ENCODE results near the gene PLA2G1B.

PLA2G1B gene

GRCh38 chr12:120357104-120357503 is 29.5 kb upstream of the PLA2G1B start:
- Histone ChIP-seq H3K36me3 (peaks cover 90% of the 10 kb centered on the region), H3K27ac (peak overlapping the region; percentile 5; the same call in 1 of the 2 replicates), H3K27me3 (ENCODE audit: insufficient read depth, low read depth, severe bottlenecking) (no peaks in the 10 kb centered on the region), H3K9me3 (ENCODE audit: severe bottlenecking) (no peaks in the 10 kb centered on the region), H3K4me3 (ENCODE audit: low read depth, low read length) (no peak overlapping the region)
- TF ChIP-seq, protein P1, sequence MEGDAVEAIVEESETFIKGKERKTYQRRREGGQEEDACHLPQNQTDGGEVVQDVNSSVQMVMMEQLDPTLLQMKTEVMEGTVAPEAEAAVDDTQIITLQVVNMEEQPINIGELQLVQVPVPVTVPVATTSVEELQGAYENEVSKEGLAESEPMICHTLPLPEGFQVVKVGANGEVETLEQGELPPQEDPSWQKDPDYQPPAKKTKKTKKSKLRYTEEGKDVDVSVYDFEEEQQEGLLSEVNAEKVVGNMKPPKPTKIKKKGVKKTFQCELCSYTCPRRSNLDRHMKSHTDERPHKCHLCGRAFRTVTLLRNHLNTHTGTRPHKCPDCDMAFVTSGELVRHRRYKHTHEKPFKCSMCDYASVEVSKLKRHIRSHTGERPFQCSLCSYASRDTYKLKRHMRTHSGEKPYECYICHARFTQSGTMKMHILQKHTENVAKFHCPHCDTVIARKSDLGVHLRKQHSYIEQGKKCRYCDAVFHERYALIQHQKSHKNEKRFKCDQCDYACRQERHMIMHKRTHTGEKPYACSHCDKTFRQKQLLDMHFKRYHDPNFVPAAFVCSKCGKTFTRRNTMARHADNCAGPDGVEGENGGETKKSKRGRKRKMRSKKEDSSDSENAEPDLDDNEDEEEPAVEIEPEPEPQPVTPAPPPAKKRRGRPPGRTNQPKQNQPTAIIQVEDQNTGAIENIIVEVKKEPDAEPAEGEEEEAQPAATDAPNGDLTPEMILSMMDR (IDR thresholded peaks at IDR 0.05; ENCODE audit: low read depth, low read length): no peak
- DNase-seq: no peak

DNA sequence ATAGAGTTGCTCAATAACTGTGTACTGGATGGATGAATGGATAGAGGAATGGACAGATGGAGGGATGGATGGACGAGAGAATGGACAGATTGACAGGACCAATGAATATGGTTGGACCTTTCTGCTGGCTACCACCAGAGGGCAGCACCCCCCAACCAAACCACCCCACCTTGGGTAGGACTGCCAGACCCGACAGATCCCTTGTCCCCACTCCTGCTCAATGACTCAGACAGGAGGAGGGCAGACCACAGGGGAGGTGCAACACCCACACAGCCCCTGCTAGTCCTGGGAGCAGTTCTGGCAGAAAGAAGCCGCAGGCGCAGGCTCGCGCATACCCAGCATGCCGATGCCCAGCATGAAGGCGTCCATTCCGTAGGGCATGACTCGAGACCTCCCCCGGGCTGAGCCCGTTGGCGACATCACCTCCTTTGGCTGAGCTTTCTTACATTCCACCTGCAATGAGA is 29.0 kb upstream of the PLA2G1B start:
- H3K27me3 ChIP-seq (ENCODE audit: insufficient read depth, low read depth, severe bottlenecking): no peaks in the 10 kb centered on the region
- TF ChIP-seq, protein P1 (IDR thresholded peaks at IDR 0.05; ENCODE audit: low read depth, low read length): peak; percentile 90
- peaks cover 91% of the 10 kb centered on the region for H3K36me3 ChIP-seq
- no peaks in the 10 kb centered on the region for H3K9me3 ChIP-seq (ENCODE audit: severe bottlenecking)
- H3K4me3 ChIP-seq (ENCODE audit: low read depth, low read length): no peak overlapping the region
- DNase-seq: peak; percentile 89
- peak overlapping the region; percentile 5; the same call in 1 of the 2 replicates for H3K27ac ChIP-seq

GRCh38 chr12:120353556-120354317 is 26.2 kb upstream of the PLA2G1B start:
- no peak overlapping the region for H3K27ac ChIP-seq
- H3K4me3 ChIP-seq (ENCODE audit: low read depth, low read length): no peak overlapping the region
- H3K9me3 ChIP-seq (ENCODE audit: severe bottlenecking): no peaks in the 10 kb centered on the region
- DNase-seq: no peak
- H3K27me3 ChIP-seq (ENCODE audit: insufficient read depth, low read depth, severe bottlenecking): no peaks in the 10 kb centered on the region
- H3K36me3 ChIP-seq: peaks cover 90% of the 10 kb centered on the region
- TF ChIP-seq, protein P1 (IDR thresholded peaks at IDR 0.05; ENCODE audit: low read depth, low read length): no peak

DNA sequence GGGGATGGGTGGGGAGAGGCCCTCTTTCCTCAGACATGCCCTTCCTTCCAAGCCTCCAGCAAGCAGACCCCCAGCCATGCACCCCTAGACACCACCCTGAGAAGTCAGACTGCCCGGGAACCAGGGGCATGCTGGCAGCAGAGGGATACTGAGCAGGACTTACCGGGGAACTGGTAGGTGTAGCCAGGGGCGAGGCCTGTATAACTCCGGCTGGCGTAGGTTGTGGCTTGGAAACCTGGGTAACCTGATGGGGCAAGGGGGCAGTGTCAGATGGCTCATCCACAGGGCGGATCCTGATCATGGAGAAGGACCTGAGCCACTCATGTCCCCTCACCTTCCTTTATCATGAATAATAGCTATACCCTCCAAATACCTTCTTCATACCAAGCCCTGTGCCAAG is 25.6 kb upstream of the PLA2G1B start:
- no peak overlapping the region for H3K27ac ChIP-seq
- no peaks in the 10 kb centered on the region for H3K9me3 ChIP-seq (ENCODE audit: severe bottlenecking)
- H3K4me3 ChIP-seq (ENCODE audit: low read depth, low read length): no peak overlapping the region
- peaks cover 90% of the 10 kb centered on the region for H3K36me3 ChIP-seq
- DNase-seq: no peak
- H3K27me3 ChIP-seq (ENCODE audit: insufficient read depth, low read depth, severe bottlenecking): no peaks in the 10 kb centered on the region
- TF ChIP-seq, protein P1 (IDR thresholded peaks at IDR 0.05; ENCODE audit: low read depth, low read length): no peak

- H3K9me3 ChIP-seq (ENCODE audit: severe bottlenecking): no peaks in the 10 kb centered on the region
- H3K27me3 ChIP-seq (ENCODE audit: insufficient read depth, low read depth, severe bottlenecking): no peaks in the 10 kb centered on the region
- peaks cover 90% of the 10 kb centered on the region for H3K36me3 ChIP-seq
- H3K27ac ChIP-seq: no peak overlapping the region; the same call in 1 of the 2 replicates
- DNase-seq: no peak
- H3K4me3 ChIP-seq (ENCODE audit: low read depth, low read length): no peak overlapping the region
- TF ChIP-seq, protein P1 (IDR thresholded peaks at IDR 0.05; ENCODE audit: low read depth, low read length): no peak
These were observed 24.5 kb upstream of the PLA2G1B start for GRCh38 chr12:120352117-120352516.

Data from WERI-Rb-1 (cell line).